A204.1 (cell line): Measurements from ENCODE around the gene C5orf58.

Experiments
- FAIRE-seq: peaks from 2 replicates; lab custom pipeline; 2012; peaks lifted over from hg19 to GRCh38; lab: Jason Lieb, UNC

The C5orf58 gene

GRCh38 chr5:170232786-170233185 lies at the start of gene C5orf58:
TSS of gene C5orf58 (plus strand) at chr5:170232985. CDS start at chr5:170234977, 1,992 bp downstream.
- FAIRE-seq = no peak

- no peak for FAIRE-seq
Observed at GRCh38 chr5:170183816-170184687, 48.7 kb upstream of the C5orf58 start.

GRCh38 chr5:170184737-170185136 lies 48.0 kb upstream of the C5orf58 start:
- FAIRE-seq = no peak

GRCh38 chr5:170186156-170186555 lies 46.6 kb upstream of the C5orf58 start:
- no peak for FAIRE-seq

GRCh38 chr5:170186856-170187255 lies 45.9 kb upstream of the C5orf58 start:
- no peak for FAIRE-seq

GRCh38 chr5:170190436-170191134 lies 42.2 kb upstream of the C5orf58 start:
- FAIRE-seq = no peak

GRCh38 chr5:170192829-170193228 lies 40.0 kb upstream of the C5orf58 start:
- no peak for FAIRE-seq

- no peak for FAIRE-seq
Observed at GRCh38 chr5:170195961-170196360, 36.8 kb upstream of the C5orf58 start.

GRCh38 chr5:170200876-170201275 lies 31.9 kb upstream of the C5orf58 start:
- no peak for FAIRE-seq

- FAIRE-seq = no peak
Observed at GRCh38 chr5:170201311-170201710, 31.5 kb upstream of the C5orf58 start.

GRCh38 chr5:170202117-170202516 lies 30.7 kb upstream of the C5orf58 start:
- FAIRE-seq = no peak

- FAIRE-seq = no peak
Observed at GRCh38 chr5:170204202-170204601, 28.6 kb upstream of the C5orf58 start.

GRCh38 chr5:170206216-170206615 lies 26.6 kb upstream of the C5orf58 start:
- no peak for FAIRE-seq

- no peak for FAIRE-seq
Observed at GRCh38 chr5:170206958-170207357, 25.8 kb upstream of the C5orf58 start.

GRCh38 chr5:170211575-170212334 lies 21.0 kb upstream of the C5orf58 start:
- no peak for FAIRE-seq

GRCh38 chr5:170216257-170216864 lies 16.4 kb upstream of the C5orf58 start:
- no peak for FAIRE-seq

GRCh38 chr5:170217831-170218230 lies 15.0 kb upstream of the C5orf58 start:
- FAIRE-seq = no peak

GRCh38 chr5:170218726-170219125 lies 14.1 kb upstream of the C5orf58 start:
- FAIRE-seq = no peak

- FAIRE-seq = no peak
Observed at GRCh38 chr5:170219615-170220014, 13.2 kb upstream of the C5orf58 start.

GRCh38 chr5:170220191-170220590 lies 12.6 kb upstream of the C5orf58 start:
- FAIRE-seq = no peak

- no peak for FAIRE-seq
Observed at GRCh38 chr5:170221327-170221741, 11.5 kb upstream of the C5orf58 start.

- FAIRE-seq = no peak
Observed at GRCh38 chr5:170223360-170223759, 9.4 kb upstream of the C5orf58 start.
